GM18951 (cell line): ENCODE data around the gene NAGS.
"Not testable (repeated sequence)": the region's sequence is repeated elsewhere in the genome, so short reads cannot be mapped to it uniquely, and the experiment has no call there.

Experiments used
- POLR2A ChIP-seq: IDR thresholded peaks from 4 replicates; pipeline ENCODE4 v1.6.1; 2011; ENCODE audit warnings: mild to moderate bottlenecking; ENCODE audit not compliant: insufficient read length, insufficient read depth; ENCODE audit errors: extremely low read depth
- in situ Hi-C: fragments of 300-500 bp; cut with MboI; formaldehyde crosslinking; loops from one replicate; pipeline ENCODE4 v1.12.0; 2022; ENCODE audit warnings: low sequenced_read_pairs, mixed read lengths, inconsistent platforms; ENCODE audit not compliant: unreplicated experiment

Gene NAGS

GRCh38 chr17:44024853-44025252 is 20.4 kb downstream of the NAGS start:
- TF ChIP-seq POLR2A, result no peak
- in situ Hi-C loops, result no loop called here

- in situ Hi-C loops, result no loop called here
- no peak for TF ChIP-seq POLR2A
Observed at GRCh38 chr17:44029736-44030135, 25.3 kb downstream of the NAGS start.

- in situ Hi-C loops, result no loop called here
- no peak for TF ChIP-seq POLR2A
Observed at GRCh38 chr17:44030482-44030881, 26.1 kb downstream of the NAGS start.

- no peak for TF ChIP-seq POLR2A
- in situ Hi-C loops, result no loop called here
Observed at GRCh38 chr17:44033861-44034408, 29.5 kb downstream of the NAGS start.

- in situ Hi-C loops, result not testable (repeated sequence)
Observed at GRCh38 chr17:44034688-44035087, 30.3 kb downstream of the NAGS start.

GRCh38 chr17:44037471-44037870 is 33.0 kb downstream of the NAGS start:
- no peak for TF ChIP-seq POLR2A
- in situ Hi-C loops, result no loop called here

GRCh38 chr17:44038604-44039011 is 34.2 kb downstream of the NAGS start:
- in situ Hi-C loops, result no loop called here
- no peak for TF ChIP-seq POLR2A

GRCh38 chr17:44039829-44040635 is 35.6 kb downstream of the NAGS start:
- in situ Hi-C loops, result no loop called here

GRCh38 chr17:44043272-44043696 is 38.9 kb downstream of the NAGS start:
- no peak for TF ChIP-seq POLR2A
- in situ Hi-C loops, result no loop called here

More at GRCh38 chr17:44039829-44040635, 35.6 kb downstream of the NAGS start:
- no peak for TF ChIP-seq POLR2A

- TF ChIP-seq POLR2A, result no peak
- in situ Hi-C loops, result no loop called here
Observed at GRCh38 chr17:44044071-44044470, 39.6 kb downstream of the NAGS start.

GRCh38 chr17:44045486-44045885 is 41.1 kb downstream of the NAGS start:
- in situ Hi-C loops, result no loop called here
- no peak for TF ChIP-seq POLR2A

- in situ Hi-C loops, result not testable (repeated sequence)
Observed at GRCh38 chr17:44046893-44047292, 42.5 kb downstream of the NAGS start.

- in situ Hi-C loops, result no loop called here
Observed at GRCh38 chr17:44049294-44050060, 45.1 kb downstream of the NAGS start.

More at GRCh38 chr17:44049294-44050060, 45.1 kb downstream of the NAGS start:
- no peak for TF ChIP-seq POLR2A
